ENCODE data around the gene CHST14.

Gene CHST14

GRCh38 chr15:40460404-40460803 is 10.4 kb upstream of the CHST14 start:
- H3K27me3 Mint-ChIP-seq = no peaks in the 10 kb centered on the region
- peaks cover 27% of the 10 kb centered on the region for H3K36me3 Mint-ChIP-seq (ENCODE audit: insufficient read depth)
- H3K9me3 Mint-ChIP-seq = no peaks in the 10 kb centered on the region
- ATAC-seq (replicated peaks) (no peak), DNase-seq (no peak)
- H3K4me3 Mint-ChIP-seq = no peak overlapping the region
- H3K27ac Mint-ChIP-seq = peak overlapping the region in 1 of 2 donors; percentile 66
- peaks cover 14 to 21% of the 10 kb centered on the region in 2 donors for H3K4me1 Mint-ChIP-seq (ENCODE audit: low read depth in 2 of 2)

DNA sequence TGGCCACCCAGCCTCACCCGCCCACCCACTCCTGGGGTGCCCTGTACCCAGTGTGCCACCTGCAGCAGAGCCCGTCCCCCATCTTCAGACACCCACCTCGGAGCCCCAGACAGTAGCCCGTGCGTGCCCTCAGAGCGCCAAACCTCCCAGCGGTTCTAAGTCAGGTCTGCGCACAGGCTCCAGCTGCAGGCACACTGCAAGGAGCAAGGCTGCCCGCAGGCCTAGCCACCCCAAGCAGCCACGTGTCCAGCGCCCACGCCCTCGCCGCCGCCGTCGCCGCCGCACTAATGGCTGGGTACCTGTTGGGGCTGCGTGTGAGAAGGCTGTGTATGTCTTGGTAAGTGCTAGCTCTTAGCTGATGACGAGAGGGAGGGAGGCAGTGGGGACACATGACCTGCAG is 8.8 kb upstream of the CHST14 start:
- no peaks in the 10 kb centered on the region for H3K27me3 Mint-ChIP-seq
- H3K27ac Mint-ChIP-seq = no peak overlapping the region
- H3K4me1 Mint-ChIP-seq (ENCODE audit: low read depth in 2 of 2) = peaks cover 6 to 12% of the 10 kb centered on the region in 2 donors
- no peak for ATAC-seq (replicated peaks)
- H3K4me3 Mint-ChIP-seq = no peak overlapping the region
- H3K36me3 Mint-ChIP-seq (ENCODE audit: insufficient read depth) = peaks cover 29% of the 10 kb centered on the region
- no peak for DNase-seq
- no peaks in the 10 kb centered on the region for H3K9me3 Mint-ChIP-seq

GRCh38 chr15:40463279-40463678 is 7.5 kb upstream of the CHST14 start:
- DNase-seq (no peak), ATAC-seq (replicated peaks) (no peak)
- Mint-ChIP-seq H3K27ac (no peak overlapping the region), H3K27me3 (no peaks in the 10 kb centered on the region), H3K9me3 (no peaks in the 10 kb centered on the region), H3K4me3 (no peak overlapping the region), H3K4me1 (ENCODE audit: low read depth in 2 of 2) (peaks cover 0 to 13% of the 10 kb centered on the region in 2 donors), H3K36me3 (ENCODE audit: insufficient read depth) (peaks cover 29% of the 10 kb centered on the region)

DNA sequence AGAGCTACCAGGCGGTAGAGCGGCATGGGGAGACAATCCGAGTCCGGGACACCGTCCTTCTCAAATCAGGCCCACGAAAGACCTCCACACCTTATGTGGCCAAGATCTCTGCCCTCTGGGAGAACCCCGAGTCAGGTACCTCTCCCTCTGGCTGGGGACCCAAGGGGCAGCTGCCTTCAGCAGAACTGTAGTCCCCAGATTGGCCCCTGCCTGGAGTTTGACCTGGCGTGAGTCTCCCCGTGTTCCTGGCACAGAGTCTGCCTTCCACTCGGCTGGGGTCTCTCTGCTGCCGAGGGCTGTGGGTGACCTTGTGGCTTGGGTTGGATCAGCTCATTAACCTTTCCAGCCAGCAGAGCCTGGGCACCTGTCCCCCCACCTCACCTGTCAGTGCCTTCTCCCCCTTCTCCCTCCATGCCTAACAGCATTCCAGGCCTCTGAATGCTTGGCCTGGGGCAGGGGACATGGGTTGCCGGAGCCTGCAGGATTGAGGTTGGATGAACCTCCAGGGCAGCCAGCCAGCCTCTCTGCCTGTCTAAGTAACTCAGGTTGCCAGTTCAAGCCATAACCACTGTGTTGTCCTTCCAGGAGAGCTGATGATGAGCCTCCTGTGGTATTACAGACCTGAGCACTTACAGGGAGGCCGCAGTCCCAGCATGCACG is 6.8 kb upstream of the CHST14 start:
- peak overlapping the region; percentile 17 to 56 for H3K27ac Mint-ChIP-seq

DNA sequence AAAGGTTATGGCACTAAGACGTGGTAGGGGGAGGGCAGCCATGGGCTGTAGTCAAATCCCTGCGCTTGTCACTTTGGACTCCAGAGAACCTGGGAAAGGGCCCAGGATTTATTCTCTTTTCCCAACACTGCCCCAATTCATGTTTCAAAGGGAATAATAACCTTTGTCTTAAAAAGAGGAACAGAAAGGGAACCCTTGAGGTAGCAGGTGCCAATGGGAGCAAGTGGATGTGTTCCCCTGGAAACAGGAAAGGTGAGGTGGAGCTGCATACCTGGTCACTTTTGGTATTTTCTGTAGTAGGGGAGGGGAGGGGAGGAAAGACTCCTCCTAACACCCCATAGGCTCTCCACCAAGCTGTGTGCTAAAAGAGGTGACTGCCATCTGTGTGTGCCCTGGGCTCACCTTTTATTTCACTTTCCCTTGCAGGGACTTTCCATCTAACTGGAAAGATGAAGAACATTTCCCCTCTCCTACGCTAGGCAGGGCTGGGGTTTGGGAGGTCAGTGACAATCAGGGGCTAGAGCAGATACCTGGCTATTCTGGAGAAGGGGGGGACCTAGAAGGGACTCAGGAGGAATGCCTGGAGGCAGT is 6.1 kb upstream of the CHST14 start:
- no peaks in the 10 kb centered on the region for H3K27me3 Mint-ChIP-seq
- ATAC-seq (replicated peaks) (no peak), DNase-seq (no peak)
- no peaks in the 10 kb centered on the region for H3K9me3 Mint-ChIP-seq
- peak overlapping the region in 1 of 2 donors; percentile 41 for H3K4me3 Mint-ChIP-seq
- H3K36me3 Mint-ChIP-seq (ENCODE audit: insufficient read depth) = peaks cover 27% of the 10 kb centered on the region
- peak overlapping the region; percentile 17 to 56 for H3K27ac Mint-ChIP-seq
- peaks cover 0 to 9% of the 10 kb centered on the region in 2 donors for H3K4me1 Mint-ChIP-seq (ENCODE audit: low read depth in 2 of 2)

More for the DNA sequence above, 6.8 kb upstream of the CHST14 start:
- DNase-seq = no peak
- no peaks in the 10 kb centered on the region for H3K9me3 Mint-ChIP-seq
- peaks cover 29% of the 10 kb centered on the region for H3K36me3 Mint-ChIP-seq (ENCODE audit: insufficient read depth)
- peak overlapping the region in 1 of 2 donors; percentile 41 for H3K4me3 Mint-ChIP-seq
- H3K4me1 Mint-ChIP-seq (ENCODE audit: low read depth in 2 of 2) = peaks cover 0 to 13% of the 10 kb centered on the region in 2 donors
- no peaks in the 10 kb centered on the region for H3K27me3 Mint-ChIP-seq
- ATAC-seq (replicated peaks) = no peak

DNA sequence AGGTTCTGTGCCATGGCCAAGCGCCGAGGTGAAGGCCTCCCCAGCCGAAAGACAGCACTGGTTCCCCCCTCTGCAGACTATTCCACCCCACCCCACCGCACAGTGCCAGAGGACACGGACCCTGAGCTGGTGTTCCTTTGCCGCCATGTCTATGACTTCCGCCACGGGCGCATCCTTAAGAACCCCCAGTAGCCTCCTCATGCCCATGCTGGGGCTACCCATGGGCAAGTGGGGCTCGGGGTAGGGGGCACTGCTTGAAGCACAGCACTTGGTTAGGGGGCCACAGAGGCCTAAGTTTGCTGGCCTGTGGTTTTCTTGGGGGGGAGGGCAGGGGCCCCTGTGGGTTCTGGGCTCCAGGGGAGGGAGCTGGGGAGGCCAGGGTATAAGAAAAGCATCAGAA is 4.8 kb upstream of the CHST14 start:
- Mint-ChIP-seq H3K4me1 (ENCODE audit: low read depth in 2 of 2) (peaks cover 0 to 10% of the 10 kb centered on the region in 2 donors), H3K9me3 (no peaks in the 10 kb centered on the region), H3K27ac (peak overlapping the region in 1 of 2 donors; percentile 17), H3K4me3 (no peak overlapping the region), H3K36me3 (ENCODE audit: insufficient read depth) (peaks cover 24% of the 10 kb centered on the region), H3K27me3 (no peaks in the 10 kb centered on the region)
- no peak for ATAC-seq (replicated peaks)
- no peak for DNase-seq

DNA sequence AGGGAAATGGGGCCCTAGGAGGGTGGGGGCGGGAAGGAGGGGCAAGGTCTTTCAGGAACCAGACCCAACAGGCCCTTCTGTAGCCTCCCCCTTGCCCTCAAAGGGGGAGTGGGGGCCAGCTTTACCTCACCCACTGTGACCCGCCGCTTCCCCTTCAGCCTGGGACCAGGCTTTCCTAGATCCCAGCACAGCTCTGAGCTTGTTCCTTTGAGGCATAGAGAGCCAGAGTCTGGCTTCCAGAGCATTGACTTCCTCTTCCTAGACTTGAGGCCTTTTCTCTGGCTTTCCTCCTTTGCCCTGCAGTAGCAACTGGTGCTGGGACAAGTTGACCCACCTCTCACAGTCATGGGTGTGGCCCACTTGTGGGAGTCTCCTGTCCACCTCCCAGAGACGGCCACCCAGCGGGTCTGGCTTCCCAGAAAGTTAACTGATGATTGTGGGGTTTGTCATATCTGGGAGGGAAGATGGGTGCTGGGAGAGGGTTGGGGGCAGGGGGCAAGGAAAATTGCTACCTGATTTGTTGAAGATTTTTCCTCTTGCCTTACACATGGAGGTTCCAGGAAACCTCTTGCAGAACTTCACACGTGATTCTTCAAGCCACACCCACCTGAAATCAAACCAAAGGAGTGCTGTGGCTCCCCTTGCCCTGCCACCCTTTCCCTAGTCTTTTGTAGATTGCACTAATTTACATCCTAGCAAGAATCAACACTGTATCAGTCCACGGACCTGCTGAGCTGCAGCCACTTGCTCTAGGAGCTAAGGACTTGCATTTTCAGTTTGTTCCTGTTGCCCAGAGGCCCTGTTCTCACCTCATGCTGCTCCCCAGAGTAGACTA is 4.1 kb upstream of the CHST14 start:
- Mint-ChIP-seq H3K36me3 (ENCODE audit: insufficient read depth) (peaks cover 23% of the 10 kb centered on the region), H3K4me1 (ENCODE audit: low read depth in 2 of 2) (peaks cover 1 to 12% of the 10 kb centered on the region in 2 donors), H3K27me3 (no peaks in the 10 kb centered on the region), H3K4me3 (no peak overlapping the region), H3K9me3 (no peaks in the 10 kb centered on the region), H3K27ac (peak overlapping the region; percentile 41 to 65)
- DNase-seq = no peak
- ATAC-seq (replicated peaks) = no peak

DNA sequence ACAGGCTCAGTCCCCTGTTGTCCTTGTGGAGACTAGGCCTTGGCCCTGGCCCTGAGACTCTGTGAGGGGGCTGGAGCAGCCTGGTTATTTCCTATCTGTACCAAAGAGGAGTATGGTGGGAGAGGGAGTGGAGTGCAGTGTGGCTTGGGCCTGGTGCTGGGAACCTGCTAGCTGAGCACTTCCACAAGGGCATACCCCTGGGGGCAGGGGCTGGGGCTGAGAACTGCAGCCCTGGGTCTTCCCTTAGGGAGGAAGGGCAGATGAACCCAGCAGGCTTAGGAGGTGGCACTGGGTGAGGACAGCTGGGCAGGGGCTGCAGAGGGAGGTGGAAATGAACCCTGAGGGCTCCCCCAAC is 3.5 kb upstream of the CHST14 start:
- Mint-ChIP-seq H3K27ac (peak overlapping the region; percentile 41 to 65), H3K9me3 (no peaks in the 10 kb centered on the region), H3K36me3 (ENCODE audit: insufficient read depth) (peaks cover 23% of the 10 kb centered on the region), H3K27me3 (no peaks in the 10 kb centered on the region), H3K4me3 (peak overlapping the region in 1 of 2 donors; percentile 15), H3K4me1 (ENCODE audit: low read depth in 2 of 2) (peaks cover 6 to 18% of the 10 kb centered on the region in 2 donors)
- DNase-seq = no peak
- ATAC-seq (replicated peaks) = no peak

DNA sequence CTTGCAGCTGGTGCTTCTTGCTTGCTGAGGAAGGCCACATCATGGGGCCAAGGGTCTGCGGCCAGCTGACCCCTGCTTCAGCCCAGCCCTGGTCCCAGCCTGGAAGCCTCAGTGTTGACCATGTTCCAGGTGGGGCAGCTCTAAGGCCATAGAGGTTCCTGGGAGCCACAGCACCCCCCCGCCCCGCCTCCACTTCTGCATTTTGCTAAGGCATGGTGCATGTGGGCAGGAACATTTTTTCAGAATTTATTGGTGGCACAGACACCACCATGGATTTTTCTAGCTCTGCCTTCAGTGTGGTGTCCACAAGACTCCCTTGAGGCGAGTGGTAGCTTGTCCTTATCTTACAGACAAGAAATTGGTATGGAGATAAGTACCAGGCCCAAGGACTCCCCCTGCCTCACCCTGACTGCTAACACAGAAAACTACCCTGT is 1.9 kb upstream of the CHST14 start:
- peaks cover 12 to 20% of the 10 kb centered on the region in 2 donors for H3K4me1 Mint-ChIP-seq (ENCODE audit: low read depth in 2 of 2)
- no peak overlapping the region for H3K4me3 Mint-ChIP-seq
- ATAC-seq (replicated peaks) (no peak), DNase-seq (no peak)
- no peaks in the 10 kb centered on the region for H3K9me3 Mint-ChIP-seq
- peak overlapping the region in 1 of 2 donors; percentile 36 for H3K27ac Mint-ChIP-seq
- peaks cover 26% of the 10 kb centered on the region for H3K36me3 Mint-ChIP-seq (ENCODE audit: insufficient read depth)
- H3K27me3 Mint-ChIP-seq = no peaks in the 10 kb centered on the region

- Mint-ChIP-seq H3K4me1 (ENCODE audit: low read depth in 2 of 2) (peaks cover 12 to 20% of the 10 kb centered on the region in 2 donors), H3K27ac (peak overlapping the region; percentile 36 to 77), H3K27me3 (no peaks in the 10 kb centered on the region), H3K9me3 (no peaks in the 10 kb centered on the region), H3K36me3 (ENCODE audit: insufficient read depth) (peaks cover 19% of the 10 kb centered on the region), H3K4me3 (peak overlapping the region; percentile 37 to 45)
- DNase-seq = no peak
- no peak for ATAC-seq (replicated peaks)
Observed at GRCh38 chr15:40469776-40470390, 901 bp upstream of the CHST14 start.

DNA sequence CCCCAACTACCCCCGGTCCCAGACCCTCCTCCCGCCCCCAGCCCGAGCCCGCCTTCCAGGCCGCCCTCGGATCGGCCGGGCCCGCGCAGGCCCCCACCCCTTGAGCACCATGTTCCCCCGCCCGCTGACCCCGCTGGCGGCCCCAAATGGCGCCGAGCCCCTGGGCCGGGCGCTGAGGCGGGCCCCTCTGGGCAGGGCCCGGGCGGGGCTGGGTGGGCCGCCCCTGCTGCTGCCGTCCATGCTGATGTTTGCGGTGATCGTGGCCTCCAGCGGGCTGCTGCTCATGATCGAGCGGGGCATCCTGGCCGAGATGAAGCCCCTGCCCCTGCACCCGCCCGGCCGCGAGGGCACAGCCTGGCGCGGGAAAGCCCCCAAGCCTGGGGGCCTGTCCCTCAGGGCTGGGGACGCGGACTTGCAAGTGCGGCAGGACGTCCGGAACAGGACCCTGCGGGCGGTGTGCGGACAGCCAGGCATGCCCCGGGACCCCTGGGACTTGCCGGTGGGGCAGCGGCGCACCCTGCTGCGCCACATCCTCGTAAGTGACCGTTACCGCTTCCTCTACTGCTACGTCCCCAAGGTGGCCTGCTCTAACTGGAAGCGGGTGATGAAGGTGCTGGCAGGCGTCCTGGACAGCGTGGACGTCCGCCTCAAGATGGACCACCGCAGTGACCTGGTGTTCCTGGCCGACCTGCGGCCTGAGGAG is 472 bp downstream of the CHST14 start:
- DNase-seq = peak in 2 of 3 experiments; percentile 13 to 15
- H3K4me1 Mint-ChIP-seq (ENCODE audit: low read depth in 2 of 2) = peaks cover 12 to 20% of the 10 kb centered on the region in 2 donors
- ATAC-seq (replicated peaks) = peak; percentile 62
- no peaks in the 10 kb centered on the region for H3K9me3 Mint-ChIP-seq
- H3K27ac Mint-ChIP-seq = peak overlapping the region; percentile 49 to 57
- H3K27me3 Mint-ChIP-seq = no peaks in the 10 kb centered on the region
- H3K36me3 Mint-ChIP-seq (ENCODE audit: insufficient read depth) = peaks cover 11% of the 10 kb centered on the region
- peak overlapping the region; percentile 84 to 88 for H3K4me3 Mint-ChIP-seq

- Mint-ChIP-seq H3K4me1 (ENCODE audit: low read depth in 2 of 2) (peaks cover 12 to 18% of the 10 kb centered on the region in 2 donors), H3K27me3 (no peaks in the 10 kb centered on the region), H3K36me3 (ENCODE audit: insufficient read depth) (peaks cover 11% of the 10 kb centered on the region), H3K4me3 (peak overlapping the region; percentile 84 to 88), H3K27ac (peak overlapping the region; percentile 49 to 57), H3K9me3 (no peaks in the 10 kb centered on the region)
- DNase-seq = no peak
- ATAC-seq (replicated peaks) = peak; percentile 19
Observed at GRCh38 chr15:40471808-40472150, 995 bp downstream of the CHST14 start.

Data from effector memory CD8-positive, alpha-beta T cell (primary cell).